Left lung (tissue), 10 donors: ENCODE data around the gene ARHGAP1. TPM values are rescaled to one million over a fixed set of nuclear protein-coding genes. Genes with fewer than 3 reads are reported as not detected.

ENCODE experiments used
- ATAC-seq: fragments of 200-7000 bp; cut with Tn5 transposase; one replicate; pipeline ENCODE4 v1.9.1; 2020; ENCODE audit warnings: moderate library complexity
- DNase-seq, 4 donors: peaks; one replicate each; pipeline ENCODE4 v3.0.0-alpha.2; 2013 to 2020
- H3K27ac ChIP-seq, 2 donors: fragments of 200-600 bp; sonication (generic) in 1 of 2; one replicate each; pipeline versions ENCODE4 v1.5.0 to v1.8.0; 2020 to 2021
- H3K27me3 ChIP-seq, 2 donors: fragments of 200-600 bp; sonication (generic) in 1 of 2; one replicate each; pipeline versions ENCODE4 v1.5.0 to v1.8.0; 2020 to 2021
- H3K36me3 ChIP-seq, 2 donors: fragments of 200-600 bp; sonication (generic) in 1 of 2; one replicate each; pipeline versions ENCODE4 v1.5.0 to v1.8.0; 2020 to 2021
- H3K4me1 ChIP-seq, 2 donors: fragments of 200-600 bp; one replicate each; pipeline ENCODE4 v1.8.0; 2021
- H3K4me3 ChIP-seq, 2 donors: fragments of 200-600 bp; sonication (generic) in 1 of 2; one replicate each; pipeline versions ENCODE4 v1.5.0 to v1.8.0; 2020 to 2021; ENCODE audit warnings: mild to moderate bottlenecking in 1 of 2
- H3K9me3 ChIP-seq, 2 donors: fragments of 200-600 bp; sonication (generic) in 1 of 2; one replicate each; pipeline versions ENCODE4 v1.5.0 to v1.8.0; 2020 to 2021
- intact Hi-C, 2 donors: fragments of 100-400 bp; cut with DNase I; formaldehyde crosslinking; loops; one replicate each; pipeline versions ENCODE4 v1.11.2 to v1.14.2; 2022
- polyA plus RNA-seq, 6 donors: library from polyadenylated mRNA; unstranded; fragments of 120-200 nt; gene quantifications; one replicate each; pipeline ENCODE4 v1.2.1, GENCODE V29; 2013; ENCODE audit not compliant: insufficient read length in 6 of 6
- total RNA-seq, 2 donors: library from RNA; stranded (reverse); fragmentation: NEBNext Ultra II Directional; extraction: Animal tissue kit (Norgen Biotek cat#: 25700); gene quantifications; one replicate each; pipeline ENCODE4 v1.2.1, GENCODE V29; 2021
- TF ChIP-seq, protein P1 (sequence below), 2 donors: fragments of 200-600 bp; sonication (generic) in 1 of 2; IDR thresholded peaks; one replicate each; pipeline versions ENCODE4 v1.5.0 to v1.8.0; 2021; ENCODE audit warnings: antibody characterized with exemption in 2 of 2
- donor health status: DM: no; HTN: yes; CAD: no.
- donor health status: DM: no; HTN: no; CAD: no.

Gene ARHGAP1
- total and polyA plus RNA-seq, 8 donors = 59.9 to 90.3 (median 67.0) TPM

DNA sequence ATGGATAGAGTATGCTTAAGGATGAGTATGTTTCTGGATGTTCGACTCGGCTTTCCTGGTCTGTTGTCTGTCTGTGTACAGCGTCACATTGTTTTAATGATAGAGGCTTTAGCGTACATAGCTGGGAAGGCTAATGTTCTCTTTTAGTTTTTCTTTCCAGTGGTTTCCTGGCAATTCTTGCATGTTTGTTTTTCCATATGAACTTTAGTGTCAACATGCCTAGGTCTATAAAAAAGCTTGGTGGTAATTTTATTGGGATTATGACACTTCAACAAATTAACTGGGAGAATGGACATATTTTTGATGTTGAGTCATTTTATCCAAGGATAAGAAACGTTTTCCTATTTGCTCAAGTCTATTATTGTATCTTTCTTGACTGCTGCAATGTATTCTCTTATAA, 36.2 kb upstream of the ARHGAP1 start:
- no peak overlapping the region for H3K4me3 ChIP-seq
- no peaks in the 10 kb centered on the region for H3K27me3 ChIP-seq
- peaks cover 0 to 7% of the 10 kb centered on the region in 2 donors for H3K36me3 ChIP-seq
- H3K4me1 ChIP-seq = no peaks in the 10 kb centered on the region
- no peak overlapping the region for H3K27ac ChIP-seq
- H3K9me3 ChIP-seq = no peaks in the 10 kb centered on the region
- intact Hi-C loops = no loop called here
- no peak for DNase-seq
- ATAC-seq = no peak
- TF ChIP-seq, protein P1, sequence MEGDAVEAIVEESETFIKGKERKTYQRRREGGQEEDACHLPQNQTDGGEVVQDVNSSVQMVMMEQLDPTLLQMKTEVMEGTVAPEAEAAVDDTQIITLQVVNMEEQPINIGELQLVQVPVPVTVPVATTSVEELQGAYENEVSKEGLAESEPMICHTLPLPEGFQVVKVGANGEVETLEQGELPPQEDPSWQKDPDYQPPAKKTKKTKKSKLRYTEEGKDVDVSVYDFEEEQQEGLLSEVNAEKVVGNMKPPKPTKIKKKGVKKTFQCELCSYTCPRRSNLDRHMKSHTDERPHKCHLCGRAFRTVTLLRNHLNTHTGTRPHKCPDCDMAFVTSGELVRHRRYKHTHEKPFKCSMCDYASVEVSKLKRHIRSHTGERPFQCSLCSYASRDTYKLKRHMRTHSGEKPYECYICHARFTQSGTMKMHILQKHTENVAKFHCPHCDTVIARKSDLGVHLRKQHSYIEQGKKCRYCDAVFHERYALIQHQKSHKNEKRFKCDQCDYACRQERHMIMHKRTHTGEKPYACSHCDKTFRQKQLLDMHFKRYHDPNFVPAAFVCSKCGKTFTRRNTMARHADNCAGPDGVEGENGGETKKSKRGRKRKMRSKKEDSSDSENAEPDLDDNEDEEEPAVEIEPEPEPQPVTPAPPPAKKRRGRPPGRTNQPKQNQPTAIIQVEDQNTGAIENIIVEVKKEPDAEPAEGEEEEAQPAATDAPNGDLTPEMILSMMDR (IDR thresholded peaks at IDR 0.05) = no peak

DNA sequence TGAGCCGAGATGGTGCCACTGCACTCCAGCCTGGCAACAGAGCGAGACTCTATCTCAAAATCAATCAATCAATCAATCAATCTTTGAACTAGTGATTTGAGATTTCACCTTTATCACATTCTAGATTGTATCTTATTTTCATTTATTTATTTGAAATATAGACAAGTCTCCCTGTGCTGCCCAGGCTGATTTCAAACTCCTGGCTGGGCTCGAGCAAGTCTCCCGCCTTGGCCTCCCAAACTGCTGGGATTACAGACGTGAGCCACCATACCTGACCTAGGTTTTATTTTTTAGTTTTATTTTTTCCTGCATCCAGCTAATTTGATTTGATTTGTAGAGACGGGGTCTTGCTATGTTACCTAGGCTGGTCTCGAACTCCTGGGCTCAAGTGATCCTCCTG, 35.7 kb upstream of the ARHGAP1 start:
- H3K4me1 ChIP-seq = no peaks in the 10 kb centered on the region
- no peak overlapping the region for H3K27ac ChIP-seq
- ATAC-seq (no peak), DNase-seq (no peak)
- no peak overlapping the region for H3K4me3 ChIP-seq
- TF ChIP-seq, protein P1 (IDR thresholded peaks at IDR 0.05) = no peak
- intact Hi-C loops = no loop called here
- H3K36me3 ChIP-seq = peaks cover 0 to 2% of the 10 kb centered on the region in 2 donors
- H3K27me3 ChIP-seq = no peaks in the 10 kb centered on the region
- no peaks in the 10 kb centered on the region for H3K9me3 ChIP-seq

DNA sequence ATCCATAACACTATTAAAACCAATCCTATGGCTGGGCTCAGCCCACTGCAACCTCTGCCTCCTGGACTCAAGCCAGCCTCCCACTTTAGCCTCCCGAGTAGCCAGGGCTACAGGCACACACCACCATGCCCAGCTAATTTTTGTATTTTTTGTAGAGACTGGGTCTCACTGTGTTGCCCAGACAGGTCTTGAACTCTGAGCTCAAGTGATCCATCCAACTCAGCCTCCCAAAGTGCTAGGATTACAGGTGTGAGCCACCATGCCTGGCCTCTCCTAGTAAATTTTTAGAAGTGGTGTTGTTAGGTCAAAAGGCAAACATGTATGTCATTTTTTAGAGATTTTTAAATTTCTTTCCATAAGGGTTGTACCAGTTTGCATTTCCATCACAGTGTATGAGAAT, 32.8 kb upstream of the ARHGAP1 start:
- H3K27ac ChIP-seq = no peak overlapping the region
- intact Hi-C loops = no loop called here
- no peak overlapping the region for H3K4me3 ChIP-seq
- TF ChIP-seq, protein P1 (IDR thresholded peaks at IDR 0.05) = no peak
- ATAC-seq (no peak), DNase-seq (no peak)
- no peaks in the 10 kb centered on the region for H3K4me1 ChIP-seq
- H3K9me3 ChIP-seq = no peaks in the 10 kb centered on the region
- no peaks in the 10 kb centered on the region for H3K36me3 ChIP-seq
- no peaks in the 10 kb centered on the region for H3K27me3 ChIP-seq

DNA sequence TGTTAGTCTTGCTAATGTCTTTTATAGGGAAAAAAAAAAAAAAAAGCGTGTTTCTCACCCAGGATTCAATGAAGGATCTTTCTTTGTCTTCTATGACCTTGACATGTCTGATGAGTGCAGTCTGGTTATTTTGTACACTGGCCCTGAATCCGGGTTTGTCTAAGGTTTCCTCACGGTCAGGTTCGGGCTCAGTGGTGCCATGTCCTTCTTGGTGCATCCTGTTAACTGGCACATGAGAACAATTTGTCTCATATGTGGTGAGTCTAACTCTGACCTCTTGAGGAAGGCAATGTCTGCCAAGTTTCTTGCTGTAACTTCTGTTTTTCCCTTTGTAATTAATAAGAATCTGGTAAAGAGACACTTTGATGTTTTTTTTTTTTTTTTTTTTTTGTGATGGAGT, 31.1 kb upstream of the ARHGAP1 start:
- DNase-seq (no peak), ATAC-seq (no peak)
- H3K36me3 ChIP-seq = no peaks in the 10 kb centered on the region
- no peak overlapping the region for H3K27ac ChIP-seq
- H3K9me3 ChIP-seq = no peaks in the 10 kb centered on the region
- TF ChIP-seq, protein P1 (IDR thresholded peaks at IDR 0.05) = no peak
- no peaks in the 10 kb centered on the region for H3K27me3 ChIP-seq
- H3K4me3 ChIP-seq = no peak overlapping the region
- intact Hi-C loops = no loop called here
- no peaks in the 10 kb centered on the region for H3K4me1 ChIP-seq

DNA sequence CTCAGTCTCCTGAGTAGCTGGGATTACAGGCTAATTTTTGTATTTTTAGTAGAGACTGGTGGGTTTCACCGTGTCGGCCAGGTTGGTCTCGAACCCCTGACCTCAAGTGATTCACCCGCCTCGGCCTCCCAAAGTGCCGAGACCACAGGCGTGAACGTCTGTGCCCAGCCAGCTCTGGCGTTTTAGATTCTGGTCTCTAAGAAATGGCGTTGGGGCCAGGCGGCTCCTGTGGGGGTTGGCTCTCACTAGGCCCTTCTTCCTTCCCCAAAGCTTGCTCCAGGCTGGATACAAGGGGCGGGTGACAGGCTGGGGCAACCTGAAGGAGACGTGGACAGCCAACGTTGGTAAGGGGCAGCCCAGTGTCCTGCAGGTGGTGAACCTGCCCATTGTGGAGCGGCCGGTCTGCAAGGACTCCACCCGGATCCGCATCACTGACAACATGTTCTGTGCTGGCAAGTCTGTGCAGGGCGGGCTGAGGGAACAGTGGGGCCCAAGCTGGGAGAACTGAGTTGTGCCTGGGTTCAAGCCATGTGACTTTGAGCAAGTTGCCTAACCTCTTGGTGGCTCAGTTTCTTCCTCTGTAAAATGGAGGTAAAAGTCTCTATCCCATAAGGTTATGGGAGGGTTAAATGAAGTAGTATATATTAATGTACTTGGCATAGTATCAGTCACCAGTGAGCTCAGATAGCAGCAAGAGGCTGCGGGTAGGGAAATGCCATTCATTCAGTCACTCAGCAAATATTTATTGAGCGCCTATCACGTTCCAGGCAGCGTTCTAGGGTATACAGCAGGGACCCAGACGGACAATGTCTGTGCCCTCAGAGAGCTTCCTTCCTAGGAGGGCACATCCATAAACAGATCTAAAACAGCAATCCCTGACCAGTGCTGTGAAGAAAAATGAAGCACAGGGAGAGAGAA, 28.9 kb upstream of the ARHGAP1 start:
- ATAC-seq = no peak
- TF ChIP-seq, protein P1 (IDR thresholded peaks at IDR 0.05) = no peak
- H3K9me3 ChIP-seq = no peaks in the 10 kb centered on the region

More for the DNA sequence above, 28.9 kb upstream of the ARHGAP1 start:
- H3K4me3 ChIP-seq = no peak overlapping the region
- no peaks in the 10 kb centered on the region for H3K36me3 ChIP-seq
- H3K4me1 ChIP-seq = no peaks in the 10 kb centered on the region
- intact Hi-C loops = no loop called here
- H3K27me3 ChIP-seq = no peaks in the 10 kb centered on the region
- H3K27ac ChIP-seq = no peak overlapping the region
- DNase-seq = no peak
